NCI-H1930 (cell line): ENCODE results near the gene GPC2.
A peak's percentile ranks its signal among the peaks of the same experiment; 100 is the strongest.

Experiments
- DNase-seq, 2 experiments: peaks; one replicate each; lab custom pipeline; 2025; lab: John Stamatoyannopoulos, UW

The GPC2 gene

GRCh38 chr7:100122067-100122466 lies 55.1 kb downstream of the GPC2 start:
- DNase-seq = no peak

GRCh38 chr7:100120733-100121036 lies 56.5 kb downstream of the GPC2 start:
- no peak for DNase-seq

- DNase-seq = peak in 1 of 2 experiments; percentile 52
These were observed 57.0 kb downstream of the GPC2 start for GRCh38 chr7:100119970-100120732.
